T-helper 2 cell treated with Interferon-gamma antibody and Interleukin-4, amounts not matched to agents 100 ng/mL and 5 ng/mL, for 36 hours (primary cell): ENCODE data around the gene SMIM45. TPM values are rescaled to one million over a fixed set of nuclear protein-coding genes. Genes with fewer than 3 reads are reported as not detected.

Experiments
- intact Hi-C: fragments of 100-400 bp; cut with micrococcal nuclease; formaldehyde crosslinking; loops from one replicate; pipeline ENCODE4 v1.15.1; 2023
- total RNA-seq: library from RNA; stranded (reverse); gene quantifications from 2 replicates; pipeline ENCODE4 v1.2.3, GENCODE V29; 2022

The SMIM45 gene

DNA sequence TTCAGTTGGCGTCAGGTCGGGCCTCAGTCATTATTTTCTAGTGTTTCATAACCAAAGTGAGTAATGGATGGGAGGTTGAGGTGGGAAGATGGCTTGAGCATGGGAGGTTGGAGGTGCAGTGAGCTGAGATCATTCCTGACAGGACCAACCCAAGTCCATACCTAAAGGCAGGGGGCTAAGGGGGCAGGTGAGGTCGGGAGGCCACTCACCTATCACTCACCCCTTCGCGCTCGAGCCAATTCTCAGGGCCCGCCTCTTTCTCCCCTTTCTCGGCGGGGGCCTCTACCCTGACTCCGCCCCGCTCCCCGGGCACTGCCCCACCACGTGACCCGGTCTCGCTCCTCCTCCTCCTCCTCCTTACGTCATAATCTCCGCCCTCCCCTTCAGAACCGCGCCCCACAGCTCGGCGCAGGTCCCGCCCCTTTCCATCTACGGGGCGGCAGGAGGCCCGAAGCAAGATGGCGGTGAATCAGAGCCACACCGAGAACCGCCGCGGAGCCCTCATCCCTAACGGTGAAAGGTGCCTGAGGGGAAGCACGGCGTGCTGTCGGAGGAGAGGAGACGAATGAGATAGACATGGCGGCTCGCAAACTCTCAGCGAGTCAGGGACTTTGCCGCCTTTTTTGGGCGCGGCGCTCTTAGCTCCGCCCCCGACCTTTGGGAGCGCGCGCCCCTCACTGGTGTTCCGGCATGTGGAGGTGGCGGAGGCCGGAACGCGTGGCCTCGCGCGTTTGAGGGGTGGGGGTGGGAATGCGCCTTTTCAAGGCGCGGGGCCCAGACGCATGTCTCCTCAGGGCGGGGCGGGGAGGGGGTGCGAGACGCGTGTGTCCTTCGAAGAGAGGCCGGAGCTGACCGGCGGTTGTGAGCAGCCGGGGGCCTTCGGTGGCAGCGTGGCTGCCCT is 46.7 kb downstream of the SMIM45 start, which contains the start of gene WBP2NL:
TSS of gene WBP2NL (plus strand) at position 428 of the 901 bp plus-strand sequence. CDS start at position 459, 31 bp downstream.
- intact Hi-C loops: loop anchor here (1.0 to 2.0 kb wide), 2 partner anchors 72 to 80 kb away; partner anchors contain the start of genes NAGA and SMDT1

DNA sequence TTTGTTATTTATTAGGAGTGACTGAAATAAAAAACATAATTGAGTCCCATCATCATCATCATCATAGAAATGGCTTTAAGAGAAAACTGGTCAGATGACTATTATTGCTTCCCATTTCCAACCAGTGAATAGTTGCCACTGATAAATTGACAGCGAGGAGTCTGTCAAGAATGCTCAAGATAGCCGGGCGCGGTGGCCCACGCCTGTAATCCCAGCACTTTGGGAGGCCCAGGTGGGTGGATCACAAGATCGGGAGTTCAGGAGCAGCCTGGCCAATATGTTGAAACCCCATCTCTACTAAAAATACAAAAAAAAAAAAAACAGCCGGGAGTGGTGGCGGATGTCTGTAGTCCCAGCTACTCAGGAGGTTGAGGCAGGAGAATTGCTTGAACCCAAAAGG is 48.5 kb downstream of the SMIM45 start:
- intact Hi-C loops: no loop called here

DNA sequence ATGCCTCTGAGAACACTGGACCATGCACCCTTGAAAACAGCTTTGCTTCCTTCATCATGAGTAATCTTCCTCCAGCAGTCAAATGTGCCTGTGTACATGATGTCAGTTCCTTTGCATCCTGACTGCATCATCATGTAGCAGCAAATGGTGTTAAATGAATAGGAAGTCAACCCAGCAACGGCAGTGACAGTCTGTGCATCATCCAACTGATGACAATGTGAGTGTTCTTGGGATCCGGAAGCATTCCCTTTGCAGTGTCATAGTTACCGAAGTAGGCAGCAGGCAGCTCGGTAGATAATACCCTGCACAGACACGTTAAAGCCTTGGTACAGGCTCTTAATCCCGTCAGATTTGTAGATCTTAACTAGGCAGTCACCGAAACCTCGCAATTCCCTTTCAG is 49.2 kb downstream of the SMIM45 start:
- intact Hi-C loops: no loop called here

GRCh38 chr22:42001706-42002105 is 49.8 kb downstream of the SMIM45 start:
- intact Hi-C loops: no loop called here

- intact Hi-C loops: no loop called here
Observed at GRCh38 chr22:42007922-42008321, 56.0 kb downstream of the SMIM45 start.

Other genes starting within 250 kb of the SMIM45 start
- gene CCDC134, start 151.5 kb upstream of the SMIM45 start, total RNA-seq: 16.7 and 18.4 TPM in 2 replicates
- gene SREBF2, start 119.0 kb upstream of the SMIM45 start, total RNA-seq: 131 and 132 TPM in 2 replicates
- gene SHISA8, start 37.1 kb upstream of the SMIM45 start, total RNA-seq: 0.41 TPM in 1 of 2 replicates, not detected in the other
- 1.3 and 1.5 TPM in 2 replicates for gene TNFRSF13C, start 25.3 kb upstream of the SMIM45 start, total RNA-seq
- gene CENPM, start 5.0 kb upstream of the SMIM45 start, total RNA-seq: 67.5 and 74.1 TPM in 2 replicates
- gene SEPTIN3, start 17.3 kb downstream of the SMIM45 start, total RNA-seq: 4.0 and 4.6 TPM in 2 replicates
- 2.0 and 3.3 TPM in 2 replicates for gene WBP2NL, start 46.6 kb downstream of the SMIM45 start, total RNA-seq
- 37.9 and 38.7 TPM in 2 replicates for gene NAGA, start 118.7 kb downstream of the SMIM45 start, total RNA-seq
- 4.0 and 4.2 TPM in 2 replicates for gene PHETA2, start 122.1 kb downstream of the SMIM45 start, total RNA-seq
- 98.6 and 105 TPM in 2 replicates for gene SMDT1, start 127.5 kb downstream of the SMIM45 start, total RNA-seq
- 74.3 and 80.7 TPM in 2 replicates for gene NDUFA6, start 138.6 kb downstream of the SMIM45 start, total RNA-seq
- gene CYP2D6, start 178.7 kb downstream of the SMIM45 start, total RNA-seq: 4.5 and 5.8 TPM in 2 replicates